PC-9 (cell line): Measurements from ENCODE around the gene PPP1R1C. TPM values are rescaled to one million over a fixed set of nuclear protein-coding genes. Genes with fewer than 3 reads are reported as not detected.

Source experiments
- BruUV-seq: library from RNA; stranded (reverse); fragments of 400-500 nt; replicated peaks from 2 replicates; lab custom pipeline; 2021; lab: Mats Ljungman, UMichigan
- CTCF ChIA-PET: fragments of 300-600 bp; sonication (Branson Sonifier 250); formaldehyde crosslinking; loops from one replicate; lab custom pipeline; 2022; ENCODE audit warnings: antibody characterized with exemption; lab: Charles Lee
- POLR2A ChIA-PET: fragments of 300-600 bp; sonication (Branson Sonifier 250); formaldehyde crosslinking; loops from one replicate; lab custom pipeline; 2022; ENCODE audit warnings: antibody characterized with exemption; ENCODE audit not compliant: unreplicated experiment; lab: Charles Lee
- DNase-seq, 2 experiments: peaks; one replicate each; pipeline versions ENCODE4 v3.0.0 to v3.0.0-alpha.2; 2015 to 2022; ENCODE audit warnings: mixed read lengths in 1 of 2
- H2AFZ ChIP-seq: fragments of 200-600 bp; sonication (generic); 2 replicates; pipeline ENCODE4 v1.8.1; 2017; ENCODE audit warnings: antibody characterized with exemption
- H3F3A ChIP-seq: fragments of 200-600 bp; sonication (generic); 2 replicates; pipeline ENCODE4 v1.8.1; 2017; ENCODE audit warnings: antibody characterized with exemption, mild to moderate bottlenecking, low read depth; ENCODE audit not compliant: insufficient read depth
- H3K27ac ChIP-seq: fragments of 200-600 bp; sonication (generic); 2 replicates; pipeline ENCODE4 v1.6.1; 2016; ENCODE audit warnings: mixed run types
- H3K27me3 ChIP-seq: fragments of 200-600 bp; sonication (generic); 2 replicates; pipeline ENCODE4 v1.6.1; 2016; ENCODE audit warnings: low read depth, mixed run types; ENCODE audit not compliant: insufficient read depth
- H3K36me3 ChIP-seq: fragments of 200-600 bp; sonication (generic); 2 replicates; pipeline ENCODE4 v1.6.1; 2016; ENCODE audit warnings: low read depth, mixed run types
- H3K4me1 ChIP-seq: fragments of 200-600 bp; sonication (generic); replicated peaks from 2 replicates; pipeline ENCODE4 v1.6.1; 2016; ENCODE audit warnings: mixed run types; ENCODE audit not compliant: insufficient read depth
- H3K4me2 ChIP-seq: fragments of 200-600 bp; sonication (generic); 2 replicates; pipeline ENCODE4 v1.6.1; 2017; ENCODE audit warnings: mixed run types
- H3K4me3 ChIP-seq: fragments of 200-600 bp; sonication (generic); 2 replicates; pipeline ENCODE4 v1.6.1; 2016; ENCODE audit warnings: mixed run types
- H3K79me2 ChIP-seq: fragments of 200-600 bp; sonication (generic); 2 replicates; pipeline ENCODE4 v1.6.1; 2017; ENCODE audit warnings: low read depth, mixed run types
- H3K9me2 ChIP-seq: fragments of 200-600 bp; sonication (generic); 2 replicates; pipeline ENCODE4 v1.8.1; 2017; ENCODE audit warnings: mild to moderate bottlenecking; ENCODE audit not compliant: insufficient read depth
- H3K9me3 ChIP-seq: fragments of 200-600 bp; sonication (generic); 2 replicates; pipeline ENCODE4 v1.8.1; 2016; ENCODE audit warnings: low read depth; ENCODE audit not compliant: insufficient read depth
- H4K20me1 ChIP-seq: fragments of 200-600 bp; sonication (generic); 2 replicates; pipeline ENCODE4 v1.8.1; 2017; ENCODE audit not compliant: insufficient read depth
- CTCF ChIP-seq: fragments of 200-600 bp; sonication (generic); conservative IDR thresholded peaks from 2 replicates; pipeline ENCODE4 v1.6.1; 2017; ENCODE audit warnings: mixed run types, antibody characterized with exemption, mild to moderate bottlenecking, moderate library complexity
- EZH2 ChIP-seq: fragments of 200-600 bp; sonication (generic); IDR thresholded peaks from 2 replicates; pipeline ENCODE4 v1.8.0; 2017; ENCODE audit warnings: antibody characterized with exemption, low read depth
- intact Hi-C: fragments of 100-400 bp; cut with micrococcal nuclease; formaldehyde crosslinking; loops from one replicate; pipeline ENCODE4 v1.10.0; 2022; ENCODE audit not compliant: unreplicated experiment
- total RNA-seq: library from RNA; stranded (reverse); gene quantifications from 2 replicates; pipeline ENCODE4 v1.2.3, GENCODE V29; 2021

The PPP1R1C gene
- total RNA-seq, 1 experiment from 2014 or later = 27.5 TPM

GRCh38 chr2:182113334-182113733, 127.7 kb downstream of the PPP1R1C start:
- TF ChIP-seq CTCF (no peak), EZH2 (no peak)
- Histone ChIP-seq H3F3A (no peaks in the 10 kb centered on the region), H2AFZ (no peak overlapping the region), H3K9me3 (no peaks in the 10 kb centered on the region), H3K4me3 (no peak overlapping the region), H3K36me3 (no peaks in the 10 kb centered on the region), H3K27ac (no peak overlapping the region), H3K4me1 (no peaks in the 10 kb centered on the region), H3K79me2 (no peaks in the 10 kb centered on the region), H3K4me2 (no peak overlapping the region), H3K27me3 (no peaks in the 10 kb centered on the region), H4K20me1 (no peaks in the 10 kb centered on the region), H3K9me2 (no peaks in the 10 kb centered on the region)
- CTCF ChIA-PET = no interaction called here
- BruUV-seq = no TSS peak
- intact Hi-C loops = no loop called here
- POLR2A ChIA-PET = no interaction called here
- no peak for DNase-seq

GRCh38 chr2:182115258-182115657, 129.6 kb downstream of the PPP1R1C start:
- no peaks in the 10 kb centered on the region for H3K9me2 ChIP-seq
- no peak for DNase-seq
- H3K4me1 ChIP-seq = no peaks in the 10 kb centered on the region
- TF ChIP-seq EZH2 (no peak), CTCF (no peak)
- no peak overlapping the region for H2AFZ ChIP-seq
- no peaks in the 10 kb centered on the region for H3F3A ChIP-seq
- BruUV-seq = no TSS peak
- no peak overlapping the region for H3K4me2 ChIP-seq
- no peaks in the 10 kb centered on the region for H3K27me3 ChIP-seq
- ChIA-PET CTCF (interaction anchor here (0.5 kb wide), 1 partner anchor 713 kb away, joined by 6 read pairs; no protein-coding TSS in a partner anchor), POLR2A (no interaction called here)
- no peak overlapping the region for H3K27ac ChIP-seq
- H3K79me2 ChIP-seq = no peaks in the 10 kb centered on the region
- H3K9me3 ChIP-seq = no peaks in the 10 kb centered on the region
- intact Hi-C loops = no loop called here
- H4K20me1 ChIP-seq = no peaks in the 10 kb centered on the region
- H3K4me3 ChIP-seq = no peak overlapping the region
- H3K36me3 ChIP-seq = no peaks in the 10 kb centered on the region

- DNase-seq = no peak
- H3K79me2 ChIP-seq = no peaks in the 10 kb centered on the region
- no peaks in the 10 kb centered on the region for H3K27me3 ChIP-seq
- H4K20me1 ChIP-seq = no peaks in the 10 kb centered on the region
- POLR2A ChIA-PET = no interaction called here
- TF ChIP-seq EZH2 (no peak), CTCF (no peak)
- H3F3A ChIP-seq = no peaks in the 10 kb centered on the region
- H2AFZ ChIP-seq = no peak overlapping the region
- no peaks in the 10 kb centered on the region for H3K36me3 ChIP-seq
- no peaks in the 10 kb centered on the region for H3K9me3 ChIP-seq
- H3K9me2 ChIP-seq = no peaks in the 10 kb centered on the region
- H3K4me2 ChIP-seq = no peak overlapping the region
- H3K27ac ChIP-seq = no peak overlapping the region
- no peaks in the 10 kb centered on the region for H3K4me1 ChIP-seq
- intact Hi-C loops = no loop called here
- no TSS peak for BruUV-seq
- CTCF ChIA-PET = interaction anchor here (0.6 kb wide), 1 partner anchor 29 kb away, joined by 3 read pairs; no protein-coding TSS in a partner anchor
- H3K4me3 ChIP-seq = no peak overlapping the region
Observed at GRCh38 chr2:182116774-182117173, 131.1 kb downstream of the PPP1R1C start.
